ENCODE results near the gene UGDH. TPM values are rescaled to one million over a fixed set of nuclear protein-coding genes. Genes with fewer than 3 reads are reported as not detected.
"Not testable (repeated sequence)": the region's sequence is repeated elsewhere in the genome, so short reads cannot be mapped to it uniquely, and the experiment has no call there.

The UGDH gene
- total RNA-seq, 2 experiments from 2014 or later: 28.7 to 32.9 TPM

- H3K4me1 Mint-ChIP-seq (ENCODE audit: low read depth): no peaks in the 10 kb centered on the region
- no peak overlapping the region for H3K4me3 Mint-ChIP-seq
- H3K27me3 Mint-ChIP-seq: no peaks in the 10 kb centered on the region
- no peak for DNase-seq
- H3K36me3 Mint-ChIP-seq: no peaks in the 10 kb centered on the region
- intact Hi-C loops (cut with micrococcal nuclease): no loop called here
- H3K27ac Mint-ChIP-seq: no peak overlapping the region
- ChIA-PET POLR2A (no interaction called here), CTCF (no interaction called here)
- H3K9me3 Mint-ChIP-seq: no peaks in the 10 kb centered on the region
Observed at GRCh38 chr4:39544580-39545315, 17.5 kb upstream of the UGDH start.

GRCh38 chr4:39544080-39544479 lies 16.8 kb upstream of the UGDH start:
- CTCF ChIA-PET, H3K4me3 Mint-ChIP-seq: not testable (repeated sequence)

GRCh38 chr4:39543034-39543433 lies 15.8 kb upstream of the UGDH start:
- intact Hi-C loops (cut with micrococcal nuclease): no loop called here
- no peak overlapping the region for H3K4me3 Mint-ChIP-seq
- ChIA-PET POLR2A (no interaction called here), CTCF (no interaction called here)
- H3K36me3 Mint-ChIP-seq: no peaks in the 10 kb centered on the region
- DNase-seq: no peak
- H3K9me3 Mint-ChIP-seq: no peaks in the 10 kb centered on the region
- no peak overlapping the region for H3K27ac Mint-ChIP-seq
- no peaks in the 10 kb centered on the region for H3K27me3 Mint-ChIP-seq
- no peaks in the 10 kb centered on the region for H3K4me1 Mint-ChIP-seq (ENCODE audit: low read depth)

More at GRCh38 chr4:39544080-39544479, 16.8 kb upstream of the UGDH start:
- POLR2A ChIA-PET; H3K9me3 Mint-ChIP-seq; H3K27ac Mint-ChIP-seq; H3K27me3 Mint-ChIP-seq; DNase-seq; intact Hi-C loops (cut with micrococcal nuclease); H3K4me1 Mint-ChIP-seq (ENCODE audit: low read depth); H3K36me3 Mint-ChIP-seq: not testable (repeated sequence)

- Mint-ChIP-seq H3K27me3 (no peaks in the 10 kb centered on the region), H3K27ac (no peak overlapping the region), H3K4me3 (no peak overlapping the region), H3K9me3 (no peaks in the 10 kb centered on the region), H3K36me3 (no peaks in the 10 kb centered on the region), H3K4me1 (ENCODE audit: low read depth) (no peaks in the 10 kb centered on the region)
- no peak for DNase-seq
- ChIA-PET CTCF (no interaction called here), POLR2A (interaction anchor here (0.8 kb wide), 1 partner anchor 257 kb away, joined by 3 read pairs; no protein-coding TSS in a partner anchor)
- intact Hi-C loops (cut with micrococcal nuclease): no loop called here
Observed at GRCh38 chr4:39542611-39543012, 15.4 kb upstream of the UGDH start.

GRCh38 chr4:39541987-39542610 lies 14.9 kb upstream of the UGDH start:
- ChIA-PET CTCF (no interaction called here), POLR2A (interaction anchor here (0.8 kb wide), 1 partner anchor 258 kb away, joined by 3 read pairs; no protein-coding TSS in a partner anchor)
- H3K9me3 Mint-ChIP-seq: no peaks in the 10 kb centered on the region
- H3K27ac Mint-ChIP-seq: no peak overlapping the region
- H3K36me3 Mint-ChIP-seq: no peaks in the 10 kb centered on the region
- H3K4me1 Mint-ChIP-seq (ENCODE audit: low read depth): no peaks in the 10 kb centered on the region
- H3K4me3 Mint-ChIP-seq: no peak overlapping the region
- DNase-seq: no peak
- intact Hi-C loops (cut with micrococcal nuclease): no loop called here
- H3K27me3 Mint-ChIP-seq: no peaks in the 10 kb centered on the region

GRCh38 chr4:39539089-39539611 lies 11.9 kb upstream of the UGDH start:
- Mint-ChIP-seq H3K27ac (no peak overlapping the region), H3K27me3 (no peaks in the 10 kb centered on the region), H3K36me3 (peaks cover 4% of the 10 kb centered on the region), H3K4me3 (no peak overlapping the region), H3K9me3 (peaks cover 3% of the 10 kb centered on the region), H3K4me1 (ENCODE audit: low read depth) (no peaks in the 10 kb centered on the region)
- intact Hi-C loops (cut with micrococcal nuclease): no loop called here
- DNase-seq: no peak
- POLR2A ChIA-PET: no interaction called here
- CTCF ChIA-PET: no interaction called here

GRCh38 chr4:39533541-39533940 lies 6.3 kb upstream of the UGDH start:
- DNase-seq: no peak
- POLR2A ChIA-PET: no interaction called here
- peaks cover under 1% of the 10 kb centered on the region for H3K4me1 Mint-ChIP-seq (ENCODE audit: low read depth)
- H3K9me3 Mint-ChIP-seq: peaks cover 32% of the 10 kb centered on the region
- no peaks in the 10 kb centered on the region for H3K27me3 Mint-ChIP-seq
- H3K36me3 Mint-ChIP-seq: peaks cover 30% of the 10 kb centered on the region
- intact Hi-C loops (cut with micrococcal nuclease): no loop called here
- CTCF ChIA-PET: interaction anchor here (0.6 kb wide), 1 partner anchor 339 kb away, joined by 3 read pairs; no protein-coding TSS in a partner anchor
- no peak overlapping the region for H3K4me3 Mint-ChIP-seq
- no peak overlapping the region for H3K27ac Mint-ChIP-seq

- H3K27ac Mint-ChIP-seq; H3K4me3 Mint-ChIP-seq; H3K4me1 Mint-ChIP-seq (ENCODE audit: low read depth); intact Hi-C loops (cut with micrococcal nuclease); POLR2A ChIA-PET; DNase-seq; CTCF ChIA-PET; H3K27me3 Mint-ChIP-seq: not testable (repeated sequence)
- Mint-ChIP-seq H3K9me3 (peaks cover 32% of the 10 kb centered on the region), H3K36me3 (peaks cover 31% of the 10 kb centered on the region)
Observed at GRCh38 chr4:39532237-39532636, 5.0 kb upstream of the UGDH start.

GRCh38 chr4:39530682-39531081 lies 3.4 kb upstream of the UGDH start:
- ChIA-PET POLR2A (no interaction called here), CTCF (no interaction called here)
- H3K4me1 Mint-ChIP-seq (ENCODE audit: low read depth): peaks cover 17% of the 10 kb centered on the region
- H3K4me3 Mint-ChIP-seq: no peak overlapping the region
- no peak for DNase-seq
- H3K27me3 Mint-ChIP-seq: no peaks in the 10 kb centered on the region
- peaks cover 31% of the 10 kb centered on the region for H3K36me3 Mint-ChIP-seq
- H3K9me3 Mint-ChIP-seq: peaks cover 32% of the 10 kb centered on the region
- no peak overlapping the region for H3K27ac Mint-ChIP-seq
- intact Hi-C loops (cut with micrococcal nuclease): no loop called here

- POLR2A ChIA-PET: no interaction called here
- peaks cover 31% of the 10 kb centered on the region for H3K36me3 Mint-ChIP-seq
- peaks cover 18% of the 10 kb centered on the region for H3K4me1 Mint-ChIP-seq (ENCODE audit: low read depth)
- DNase-seq: no peak
- H3K9me3 Mint-ChIP-seq: peaks cover 31% of the 10 kb centered on the region
- no peaks in the 10 kb centered on the region for H3K27me3 Mint-ChIP-seq
- no peak overlapping the region for H3K27ac Mint-ChIP-seq
- H3K4me3 Mint-ChIP-seq: no peak overlapping the region
- intact Hi-C loops (cut with micrococcal nuclease): loop anchor here (5.0 to 10.0 kb wide), 2 partner anchors 175 to 448 kb away; partner anchors contain the start of gene PDS5A
- CTCF ChIA-PET: interaction anchor here (1.0 kb wide), 1 partner anchor 60 kb away, joined by 4 read pairs; no protein-coding TSS in a partner anchor
Observed at GRCh38 chr4:39529534-39529933, 2.3 kb upstream of the UGDH start.

GRCh38 chr4:39528061-39528465 lies 824 bp upstream of the UGDH start:
- Mint-ChIP-seq H3K4me3 (peak overlapping the region; percentile 99), H3K27ac (peak overlapping the region; percentile 50), H3K27me3 (no peaks in the 10 kb centered on the region), H3K4me1 (ENCODE audit: low read depth) (peaks cover 18% of the 10 kb centered on the region), H3K9me3 (peaks cover 28% of the 10 kb centered on the region), H3K36me3 (peaks cover 27% of the 10 kb centered on the region)
- ChIA-PET POLR2A (interaction anchor here (1.2 to 1.4 kb wide), 3 partner anchors 69 to 170 kb away, joined by 12 to 14 read pairs (median 13); partner anchors contain the start of genes LIAS, RPL9, SMIM14 and UBE2K), CTCF (interaction anchor here (1.0 to 2.6 kb wide), 3 partner anchors 8 to 59 kb away, joined by 3 to 9 read pairs (median 6); no protein-coding TSS in a partner anchor)
- no peak for DNase-seq
- intact Hi-C loops (cut with micrococcal nuclease): loop anchor here (5.0 to 10.0 kb wide), 2 partner anchors 173 to 449 kb away; partner anchors contain the start of gene PDS5A

GRCh38 chr4:39526765-39527295 lies 409 bp downstream of the UGDH start:
- POLR2A ChIA-PET: interaction anchor here (0.6 to 1.4 kb wide), 4 partner anchors 68 to 426 kb away, joined by 6 to 14 read pairs (median 12); partner anchors contain the start of genes LIAS, RPL9, SMIM14 and UBE2K
- intact Hi-C loops (cut with micrococcal nuclease): loop anchor here (1.0 to 10.0 kb wide), 6 partner anchors 68 to 530 kb away; partner anchors contain the start of genes LIAS, N4BP2, PDS5A and SMIM14
- peak overlapping the region; percentile 99 for H3K4me3 Mint-ChIP-seq

More at GRCh38 chr4:39526765-39527295, 409 bp downstream of the UGDH start:
- DNase-seq: peak; percentile 64
- Mint-ChIP-seq H3K27ac (peak overlapping the region; percentile 75), H3K27me3 (no peaks in the 10 kb centered on the region), H3K9me3 (peaks cover 19% of the 10 kb centered on the region), H3K36me3 (peaks cover 15% of the 10 kb centered on the region), H3K4me1 (ENCODE audit: low read depth) (peaks cover 18% of the 10 kb centered on the region)
- CTCF ChIA-PET: interaction anchor here (0.8 to 2.6 kb wide), 5 partner anchors 9 to 671 kb away, joined by 3 to 9 read pairs (median 3); no protein-coding TSS in a partner anchor
